KMS-11 (cell line): ENCODE measurements around the gene OXT.

Source experiments
- H2AFZ ChIP-seq: fragments of 200-600 bp; sonication (generic); 2 replicates; pipeline ENCODE4 v1.6.1; 2016; ENCODE audit warnings: antibody characterized with exemption, mixed run types, low read depth
- H3K27ac ChIP-seq: fragments of 200-600 bp; sonication (generic); 2 replicates; pipeline ENCODE4 v1.6.1; 2016; ENCODE audit warnings: mild to moderate bottlenecking, mixed run types
- H3K27me3 ChIP-seq: fragments of 200-600 bp; sonication (generic); 2 replicates; pipeline ENCODE4 v1.6.1; 2017; ENCODE audit warnings: mild to moderate bottlenecking, low read depth, mixed run types, moderate library complexity; ENCODE audit not compliant: insufficient read depth
- H3K36me3 ChIP-seq: fragments of 200-600 bp; sonication (generic); 2 replicates; pipeline ENCODE4 v1.6.1; 2017; ENCODE audit warnings: mild to moderate bottlenecking, mixed run types; ENCODE audit not compliant: insufficient read depth
- H3K4me1 ChIP-seq: fragments of 200-600 bp; sonication (generic); 2 replicates; pipeline ENCODE4 v1.6.1; 2016; ENCODE audit warnings: mild to moderate bottlenecking, low read depth, mixed run types; ENCODE audit not compliant: poor library complexity, severe bottlenecking
- H3K4me2 ChIP-seq: fragments of 200-600 bp; sonication (generic); 2 replicates; pipeline ENCODE4 v1.7.0; 2016; ENCODE audit warnings: mild to moderate bottlenecking, mixed run types
- H3K4me3 ChIP-seq: fragments of 200-600 bp; sonication (generic); IDR thresholded peaks from 2 replicates; pipeline ENCODE4 v1.6.1; 2017; ENCODE audit warnings: low read depth, low read length, mixed read lengths; ENCODE audit not compliant: insufficient read depth
- H3K79me2 ChIP-seq: fragments of 200-600 bp; sonication (generic); 2 replicates; pipeline ENCODE4 v1.6.1; 2016; ENCODE audit warnings: low read depth, mixed run types; ENCODE audit not compliant: insufficient read depth
- H3K9ac ChIP-seq: fragments of 200-600 bp; sonication (generic); 2 replicates; pipeline ENCODE4 v1.6.1; 2016; ENCODE audit warnings: mild to moderate bottlenecking, mixed run types
- H4K20me1 ChIP-seq: fragments of 200-600 bp; sonication (generic); 2 replicates; pipeline ENCODE4 v1.6.1; 2016; ENCODE audit warnings: mild to moderate bottlenecking, mixed run types; ENCODE audit not compliant: insufficient read depth
- TF ChIP-seq, protein P1 (sequence below): fragments of 200-600 bp; sonication (generic); conservative IDR thresholded peaks from 2 replicates; pipeline ENCODE4 v1.6.1; 2017; ENCODE audit warnings: low read depth, mild to moderate bottlenecking, antibody characterized with exemption, low read length, moderate library complexity, mixed read lengths

OXT gene

DNA sequence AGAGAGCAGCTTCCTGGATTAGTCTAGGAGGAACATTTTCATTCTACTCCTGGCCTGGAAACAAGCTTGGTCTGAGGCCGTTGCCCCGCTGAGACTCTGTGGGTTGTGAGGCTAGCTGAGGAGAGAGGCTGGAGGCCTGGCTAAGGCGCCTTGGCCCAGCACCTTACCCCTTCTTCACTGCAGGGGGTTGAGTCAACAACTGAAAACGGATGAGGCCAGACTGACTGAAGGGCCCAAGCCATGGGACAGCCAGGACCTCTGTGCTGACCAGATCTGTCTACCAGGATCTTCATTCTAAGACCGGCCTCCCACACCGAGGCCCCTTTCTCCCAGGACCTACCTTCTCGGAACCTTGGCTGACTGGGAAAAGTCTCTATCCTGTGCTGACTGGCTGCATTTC is 16.6 kb downstream of the OXT start:
- Histone ChIP-seq H3K36me3 (no peaks in the 10 kb centered on the region), H3K4me3 (no peak overlapping the region), H3K27ac (no peak overlapping the region), H2AFZ (no peak overlapping the region), H4K20me1 (no peaks in the 10 kb centered on the region), H3K4me2 (no peak overlapping the region), H3K27me3 (no peaks in the 10 kb centered on the region), H3K9ac (no peak overlapping the region), H3K79me2 (no peaks in the 10 kb centered on the region), H3K4me1 (no peaks in the 10 kb centered on the region)
- TF ChIP-seq, protein P1, sequence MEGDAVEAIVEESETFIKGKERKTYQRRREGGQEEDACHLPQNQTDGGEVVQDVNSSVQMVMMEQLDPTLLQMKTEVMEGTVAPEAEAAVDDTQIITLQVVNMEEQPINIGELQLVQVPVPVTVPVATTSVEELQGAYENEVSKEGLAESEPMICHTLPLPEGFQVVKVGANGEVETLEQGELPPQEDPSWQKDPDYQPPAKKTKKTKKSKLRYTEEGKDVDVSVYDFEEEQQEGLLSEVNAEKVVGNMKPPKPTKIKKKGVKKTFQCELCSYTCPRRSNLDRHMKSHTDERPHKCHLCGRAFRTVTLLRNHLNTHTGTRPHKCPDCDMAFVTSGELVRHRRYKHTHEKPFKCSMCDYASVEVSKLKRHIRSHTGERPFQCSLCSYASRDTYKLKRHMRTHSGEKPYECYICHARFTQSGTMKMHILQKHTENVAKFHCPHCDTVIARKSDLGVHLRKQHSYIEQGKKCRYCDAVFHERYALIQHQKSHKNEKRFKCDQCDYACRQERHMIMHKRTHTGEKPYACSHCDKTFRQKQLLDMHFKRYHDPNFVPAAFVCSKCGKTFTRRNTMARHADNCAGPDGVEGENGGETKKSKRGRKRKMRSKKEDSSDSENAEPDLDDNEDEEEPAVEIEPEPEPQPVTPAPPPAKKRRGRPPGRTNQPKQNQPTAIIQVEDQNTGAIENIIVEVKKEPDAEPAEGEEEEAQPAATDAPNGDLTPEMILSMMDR: no peak

DNA sequence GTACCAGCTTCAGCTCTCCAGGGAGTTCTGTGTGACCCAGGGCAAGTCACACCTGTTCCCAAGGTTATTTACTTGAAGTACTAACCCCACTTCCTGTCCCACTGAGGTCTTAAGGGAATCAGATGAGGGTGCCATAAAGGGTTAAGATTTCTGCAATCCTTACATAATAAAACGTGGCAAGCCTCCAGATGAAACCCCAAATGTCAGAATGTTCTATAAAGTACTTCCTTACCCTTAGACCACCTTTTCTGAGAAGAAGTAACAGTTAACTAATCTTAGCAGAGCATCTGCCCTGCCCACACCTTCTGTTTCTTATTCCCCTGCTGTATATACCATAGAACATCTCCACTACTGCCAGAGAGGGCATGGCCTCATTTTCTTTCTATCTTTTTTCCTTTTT is 19.1 kb downstream of the OXT start:
- H3K27ac ChIP-seq: no peak overlapping the region
- no peaks in the 10 kb centered on the region for H4K20me1 ChIP-seq
- H3K4me1 ChIP-seq: no peaks in the 10 kb centered on the region
- no peaks in the 10 kb centered on the region for H3K27me3 ChIP-seq
- TF ChIP-seq, protein P1: no peak
- no peaks in the 10 kb centered on the region for H3K79me2 ChIP-seq
- no peaks in the 10 kb centered on the region for H3K36me3 ChIP-seq
- no peak overlapping the region for H3K9ac ChIP-seq
- no peak overlapping the region for H2AFZ ChIP-seq
- no peak overlapping the region for H3K4me3 ChIP-seq
- no peak overlapping the region for H3K4me2 ChIP-seq

DNA sequence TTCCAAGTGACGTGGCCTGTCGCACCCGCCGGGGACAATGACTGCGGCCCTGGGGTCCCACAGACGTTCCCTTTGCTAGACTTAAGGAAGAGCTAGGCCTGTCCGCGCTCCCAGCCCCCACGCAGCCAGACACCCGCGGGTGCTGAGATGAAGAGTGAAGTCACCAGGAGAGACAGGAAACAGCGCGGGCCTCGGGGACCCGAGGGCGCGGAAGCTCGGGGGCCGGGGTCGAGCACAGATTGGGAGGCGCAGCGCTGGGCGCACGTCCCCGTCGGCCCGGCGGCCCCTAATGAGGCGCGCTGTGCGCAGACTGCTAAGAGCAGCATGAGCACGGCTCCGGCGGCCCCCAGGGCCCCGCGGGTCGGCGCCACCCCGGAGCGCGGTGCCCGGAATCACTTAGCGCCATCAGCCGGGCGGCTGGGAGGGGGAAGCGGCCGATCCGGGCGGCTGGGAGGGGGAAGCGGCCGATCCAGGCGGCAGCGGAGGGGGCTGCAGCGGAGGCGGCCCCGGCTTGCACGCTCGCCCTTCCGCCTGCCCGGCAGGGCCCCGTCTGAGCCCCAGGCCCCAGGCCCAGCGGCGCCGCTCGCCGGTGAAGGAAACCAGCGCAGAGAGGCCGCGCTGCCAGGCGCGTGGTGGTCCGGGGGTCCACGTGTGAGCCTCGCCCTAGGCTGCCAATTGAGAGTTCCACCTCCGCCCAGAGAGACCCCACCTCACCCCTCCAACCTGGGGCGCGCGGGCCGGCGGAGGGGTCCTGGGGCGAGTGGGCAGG is 21.4 kb downstream of the OXT start:
- Histone ChIP-seq H2AFZ (no peak overlapping the region), H3K79me2 (no peaks in the 10 kb centered on the region), H3K9ac (no peak overlapping the region), H3K27me3 (no peaks in the 10 kb centered on the region), H4K20me1 (no peaks in the 10 kb centered on the region), H3K4me3 (no peak overlapping the region), H3K36me3 (no peaks in the 10 kb centered on the region), H3K4me2 (no peak overlapping the region), H3K27ac (no peak overlapping the region), H3K4me1 (no peaks in the 10 kb centered on the region)
- TF ChIP-seq, protein P1: no peak

DNA sequence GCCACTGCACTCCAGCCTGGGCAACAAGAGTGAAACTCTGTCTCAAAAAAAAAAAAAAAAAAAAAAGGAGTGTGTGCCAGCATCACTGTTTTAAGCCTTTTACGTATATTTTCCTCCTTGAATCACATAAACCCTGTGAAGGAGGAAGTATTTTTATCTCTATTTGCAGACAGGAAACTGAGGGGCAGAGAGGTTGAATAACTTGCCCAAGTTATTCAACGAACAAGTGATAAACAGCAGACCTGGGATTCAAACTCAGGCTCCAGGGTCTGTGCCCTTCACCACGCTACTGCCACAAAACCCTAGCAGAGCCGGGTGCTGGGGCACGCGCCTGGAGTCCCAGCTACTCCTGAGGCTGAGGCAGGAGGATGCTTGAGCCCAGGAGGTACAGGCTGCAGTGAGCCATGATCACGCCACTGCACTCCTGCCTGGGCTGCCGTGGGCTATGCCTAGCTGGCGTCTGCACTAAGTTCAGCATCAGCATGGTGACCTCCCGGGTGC is 22.5 kb downstream of the OXT start:
- Histone ChIP-seq H3K4me3 (no peak overlapping the region), H3K27ac (no peak overlapping the region), H3K79me2 (no peaks in the 10 kb centered on the region), H3K4me1 (no peaks in the 10 kb centered on the region), H3K27me3 (no peaks in the 10 kb centered on the region), H3K4me2 (no peak overlapping the region), H2AFZ (no peak overlapping the region), H3K9ac (no peak overlapping the region), H3K36me3 (no peaks in the 10 kb centered on the region), H4K20me1 (no peaks in the 10 kb centered on the region)
- TF ChIP-seq, protein P1: no peak
